Measurements from ENCODE around the gene IRAK3. TPM values are rescaled to one million over a fixed set of nuclear protein-coding genes. Genes with fewer than 3 reads are reported as not detected.
A peak's percentile ranks its signal among the peaks of the same experiment; 100 is the strongest.

Gene IRAK3
- total and polyA plus RNA-seq, 8 donors = 0.55 to 5.3 (median 1.3) TPM

DNA sequence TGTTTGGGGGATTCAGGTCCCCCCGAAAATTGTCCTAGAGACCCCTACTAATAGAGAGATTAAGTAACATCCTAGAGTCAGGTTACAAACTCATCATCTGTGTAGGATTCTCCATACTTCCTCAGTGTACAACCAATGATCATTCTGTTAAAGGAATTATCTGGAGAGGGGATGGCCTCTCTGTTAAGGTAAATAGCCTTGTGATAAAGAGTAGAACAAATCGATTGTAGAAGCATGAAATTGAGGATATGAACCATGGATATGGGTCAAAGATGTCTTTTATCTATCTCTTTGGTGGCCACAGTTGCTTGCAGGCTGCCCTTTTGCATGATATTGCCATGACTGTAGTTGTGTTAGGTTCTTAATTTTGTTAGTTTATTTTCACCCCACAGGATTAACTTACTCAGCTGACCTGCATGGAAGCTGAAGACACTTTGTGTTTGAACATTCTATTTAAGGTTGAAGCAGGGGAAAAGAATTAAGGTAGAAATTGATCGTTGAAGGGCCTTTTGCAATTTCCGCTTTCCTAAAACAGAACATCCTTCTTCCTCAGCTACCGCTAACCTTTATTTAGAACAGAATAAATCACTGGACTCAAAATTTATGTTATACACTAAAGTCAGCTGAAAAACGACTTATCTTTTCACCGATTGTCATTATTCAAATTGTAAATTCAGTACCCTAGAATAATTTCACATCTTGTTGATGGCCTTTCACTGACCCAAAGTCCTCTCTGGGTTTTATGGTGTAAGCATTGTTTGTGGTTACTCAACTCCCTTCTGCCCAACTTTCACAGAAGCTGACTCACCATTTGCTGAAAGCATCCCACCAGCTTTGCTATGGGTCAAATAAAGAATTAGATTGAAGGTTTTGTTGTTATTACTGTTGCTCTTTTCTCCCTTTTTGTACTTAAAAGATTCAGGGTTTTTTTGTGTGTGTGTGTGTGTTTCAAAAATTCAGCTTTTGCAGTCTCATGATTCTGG, 52.3 kb downstream of the IRAK3 start:
- FAIRE-seq (no peak), ATAC-seq (peak in 2 of 4 donors; percentile 44 to 71), DNase-seq (no peak)
- H3K9me3 ChIP-seq = no peaks in the 10 kb centered on the region
- no peaks in the 10 kb centered on the region for H3K4me1 ChIP-seq
- intact Hi-C loops (cut with DNase I) = no loop called here
- whole genome bisulfite sequencing, 2 donors = 65 to 76% methylated on average over 7 of the region's 7 CpGs
- no peak overlapping the region for H3K4me3 ChIP-seq
- no peak overlapping the region for H3K27ac ChIP-seq
- no peaks in the 10 kb centered on the region for H3K27me3 ChIP-seq
- TF ChIP-seq, protein P1, sequence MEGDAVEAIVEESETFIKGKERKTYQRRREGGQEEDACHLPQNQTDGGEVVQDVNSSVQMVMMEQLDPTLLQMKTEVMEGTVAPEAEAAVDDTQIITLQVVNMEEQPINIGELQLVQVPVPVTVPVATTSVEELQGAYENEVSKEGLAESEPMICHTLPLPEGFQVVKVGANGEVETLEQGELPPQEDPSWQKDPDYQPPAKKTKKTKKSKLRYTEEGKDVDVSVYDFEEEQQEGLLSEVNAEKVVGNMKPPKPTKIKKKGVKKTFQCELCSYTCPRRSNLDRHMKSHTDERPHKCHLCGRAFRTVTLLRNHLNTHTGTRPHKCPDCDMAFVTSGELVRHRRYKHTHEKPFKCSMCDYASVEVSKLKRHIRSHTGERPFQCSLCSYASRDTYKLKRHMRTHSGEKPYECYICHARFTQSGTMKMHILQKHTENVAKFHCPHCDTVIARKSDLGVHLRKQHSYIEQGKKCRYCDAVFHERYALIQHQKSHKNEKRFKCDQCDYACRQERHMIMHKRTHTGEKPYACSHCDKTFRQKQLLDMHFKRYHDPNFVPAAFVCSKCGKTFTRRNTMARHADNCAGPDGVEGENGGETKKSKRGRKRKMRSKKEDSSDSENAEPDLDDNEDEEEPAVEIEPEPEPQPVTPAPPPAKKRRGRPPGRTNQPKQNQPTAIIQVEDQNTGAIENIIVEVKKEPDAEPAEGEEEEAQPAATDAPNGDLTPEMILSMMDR (IDR thresholded peaks at IDR 0.05) = no peak
- no peaks in the 10 kb centered on the region for H3K36me3 ChIP-seq

DNA sequence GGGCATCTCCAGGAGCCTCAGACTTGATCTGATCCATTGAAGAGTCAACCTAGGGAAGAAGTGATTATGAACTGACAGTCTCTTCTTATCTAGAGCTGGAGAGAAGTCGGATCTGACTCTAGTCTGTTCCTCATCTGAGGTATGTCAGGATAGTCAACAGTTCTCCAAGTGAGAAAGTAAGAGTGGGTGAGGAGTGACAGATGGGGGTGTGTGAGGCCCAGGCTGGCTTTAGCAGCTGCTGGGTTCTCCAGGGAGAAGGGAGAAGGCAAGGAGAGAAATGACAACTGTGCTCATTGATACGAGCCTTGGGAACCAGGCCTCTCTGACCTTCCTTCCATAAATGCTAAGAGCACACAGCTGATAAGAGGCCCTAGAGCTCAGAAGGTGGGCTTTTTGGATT, 53.3 kb downstream of the IRAK3 start:
- TF ChIP-seq, protein P1 (IDR thresholded peaks at IDR 0.05) = no peak
- WGBS, 2 donors = 71 to 72% methylated on average over 2 of the region's 2 CpGs
- no peak overlapping the region for H3K4me3 ChIP-seq
- no peaks in the 10 kb centered on the region for H3K27me3 ChIP-seq
- H3K9me3 ChIP-seq = no peaks in the 10 kb centered on the region
- intact Hi-C loops (cut with DNase I) = no loop called here
- H3K36me3 ChIP-seq = no peaks in the 10 kb centered on the region
- no peak overlapping the region for H3K27ac ChIP-seq
- DNase-seq = no peak
- no peak for ATAC-seq
- H3K4me1 ChIP-seq = no peaks in the 10 kb centered on the region
- FAIRE-seq = no peak

DNA sequence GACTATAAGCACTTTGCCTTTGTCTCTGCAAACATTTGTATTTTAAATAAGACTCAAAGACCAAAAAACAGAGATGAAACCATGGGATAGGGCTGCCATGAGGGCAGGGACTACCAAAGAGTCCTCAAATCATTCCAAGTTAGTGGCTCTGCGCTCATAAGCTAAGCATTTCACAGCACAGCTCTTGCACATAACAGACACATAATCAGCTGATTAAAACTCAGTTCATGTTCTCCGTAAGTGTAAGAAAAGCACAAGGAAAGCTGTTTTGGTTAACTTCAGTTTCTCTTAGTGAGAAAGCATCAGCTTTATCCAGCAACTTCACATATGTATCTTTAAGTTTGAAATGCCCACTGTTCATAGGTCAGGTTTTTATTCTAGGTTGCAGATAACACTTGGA, 54.9 kb downstream of the IRAK3 start:
- no peak overlapping the region for H3K4me3 ChIP-seq
- H3K9me3 ChIP-seq = no peaks in the 10 kb centered on the region
- ATAC-seq (no peak), DNase-seq (no peak), FAIRE-seq (no peak)
- no peaks in the 10 kb centered on the region for H3K27me3 ChIP-seq
- TF ChIP-seq, protein P1 (IDR thresholded peaks at IDR 0.05) = no peak
- no peak overlapping the region for H3K27ac ChIP-seq
- WGBS, 2 donors = 91 to 94% methylated on average over 2 of the region's 2 CpGs
- H3K4me1 ChIP-seq = no peaks in the 10 kb centered on the region
- intact Hi-C loops (cut with DNase I) = no loop called here
- H3K36me3 ChIP-seq = no peaks in the 10 kb centered on the region

DNA sequence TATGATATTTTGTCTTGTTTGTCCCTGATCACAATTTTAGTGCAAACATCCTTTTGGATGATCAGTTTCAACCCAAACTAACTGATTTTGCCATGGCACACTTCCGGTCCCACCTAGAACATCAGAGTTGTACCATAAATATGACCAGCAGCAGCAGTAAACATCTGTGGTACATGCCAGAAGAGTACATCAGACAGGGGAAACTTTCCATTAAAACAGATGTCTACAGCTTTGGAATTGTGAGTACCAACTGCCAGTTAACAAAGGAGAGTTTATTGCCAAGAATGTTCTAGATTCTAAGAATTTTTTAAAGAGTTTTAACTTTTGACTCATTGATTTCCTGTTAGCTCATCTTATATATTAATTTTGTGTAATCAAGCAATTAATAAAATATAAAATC, 55.4 kb downstream of the IRAK3 start:
- intact Hi-C loops (cut with DNase I) = no loop called here
- Histone ChIP-seq H3K27ac (no peak overlapping the region), H3K9me3 (no peaks in the 10 kb centered on the region), H3K4me1 (no peaks in the 10 kb centered on the region), H3K27me3 (no peaks in the 10 kb centered on the region), H3K36me3 (no peaks in the 10 kb centered on the region), H3K4me3 (no peak overlapping the region)
- FAIRE-seq = no peak
- TF ChIP-seq, protein P1 (IDR thresholded peaks at IDR 0.05) = no peak
- 70 to 76% methylated on average over 1 of the region's 1 CpG for WGBS, 2 donors
- DNase-seq = no peak
- no peak for ATAC-seq

DNA sequence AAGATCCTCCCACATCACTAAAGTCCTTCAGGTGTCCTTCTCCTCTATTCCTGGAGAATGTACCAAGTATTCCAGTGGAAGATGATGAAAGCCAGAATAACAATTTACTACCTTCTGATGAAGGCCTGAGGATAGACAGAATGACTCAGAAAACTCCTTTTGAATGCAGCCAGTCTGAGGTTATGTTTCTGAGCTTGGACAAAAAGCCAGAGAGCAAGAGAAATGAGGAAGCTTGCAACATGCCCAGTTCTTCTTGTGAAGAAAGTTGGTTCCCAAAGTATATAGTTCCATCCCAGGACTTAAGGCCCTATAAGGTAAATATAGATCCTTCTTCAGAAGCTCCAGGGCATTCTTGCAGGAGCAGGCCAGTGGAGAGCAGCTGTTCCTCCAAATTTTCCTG, 58.7 kb downstream of the IRAK3 start:
- Histone ChIP-seq H3K27me3 (no peaks in the 10 kb centered on the region), H3K4me1 (no peaks in the 10 kb centered on the region), H3K4me3 (no peak overlapping the region), H3K9me3 (no peaks in the 10 kb centered on the region), H3K36me3 (no peaks in the 10 kb centered on the region), H3K27ac (no peak overlapping the region)
- intact Hi-C loops (cut with DNase I) = no loop called here
- ATAC-seq (no peak), FAIRE-seq (no peak), DNase-seq (no peak)
- TF ChIP-seq, protein P1 (IDR thresholded peaks at IDR 0.05) = no peak
